A549 (cell line): ENCODE data around the gene GABPB1. TPM values are rescaled to one million over a fixed set of nuclear protein-coding genes. Genes with fewer than 3 reads are reported as not detected.

ENCODE experiments used
- ATAC-seq, 2 experiments: fragments of 200-7000 bp in 1 of 2; fragments of >200 bp in 1 of 2; cut with Nextera tagmentation in 1 of 2; cut with Tn5 transposase in 1 of 2; 3 replicates each; pipeline versions ENCODE4 v1.8.0 to v1.9.1; 2018 to 2020; ENCODE audit warnings: mild to moderate bottlenecking in 1 of 2, moderate library complexity in 1 of 2
- CTCF ChIA-PET: fragments of 300-600 bp; sonication (Branson Sonifier 250); formaldehyde crosslinking; extraction: SDS; loops from one replicate; lab custom pipeline; 2021; ENCODE audit warnings: antibody characterized with exemption, inconsistent platforms; lab: Yijun Ruan, JAX
- POLR2A ChIA-PET: fragments of 350-600 bp; formaldehyde crosslinking; extraction: SDS; loops from one replicate; lab custom pipeline; 2021; ENCODE audit warnings: antibody characterized with exemption, inconsistent platforms; lab: Yijun Ruan, JAX
- DNase-seq, 2 experiments: peaks; one replicate each; pipeline versions ENCODE4 v3.0.0 to v3.0.0-alpha.2; 2011 to 2016; ENCODE audit warnings: low read depth in 1 of 2, low spot score in 1 of 2
- FAIRE-seq: peaks from 2 replicates; lab custom pipeline; 2011; peaks lifted over from hg19 to GRCh38; lab: Jason Lieb, UNC
- H3K27ac ChIP-seq, 2 experiments: fragments of >200 bp; sonication (Bioruptor Twin); formaldehyde crosslinking; 3 replicates each; pipeline ENCODE4 v1.5.1; 2016 to 2017
- H3K4me1 ChIP-seq: fragments of >200 bp; sonication (Bioruptor Twin); formaldehyde crosslinking; 3 replicates; pipeline ENCODE4 v1.6.1; 2016
- H3K4me2 ChIP-seq: fragments of >200 bp; sonication (Bioruptor Twin); formaldehyde crosslinking; 3 replicates; pipeline ENCODE4 v1.6.1; 2016
- H3K4me3 ChIP-seq: fragments of >200 bp; sonication (Bioruptor Twin); formaldehyde crosslinking; 3 replicates; pipeline ENCODE4 v1.5.1; 2016
- H3K9me3 ChIP-seq: fragments of >200 bp; sonication (Bioruptor Twin); formaldehyde crosslinking; 3 replicates; pipeline ENCODE4 v1.6.1; 2016
- BHLHE40 ChIP-seq: IDR thresholded peaks from 2 replicates; pipeline ENCODE4 v1.6.1; 2012; ENCODE audit warnings: low read depth, low read length, inconsistent platforms
- CEBPB ChIP-seq, 2 experiments: fragments of >200 bp in 1 of 2; sonication (Bioruptor Twin) in 1 of 2; formaldehyde crosslinking in 1 of 2; IDR thresholded peaks; 2 replicates each; pipeline ENCODE4 v1.6.1; 2012 to 2016
- CHD4 ChIP-seq: fragments of 200-600 bp; sonication (generic); IDR thresholded peaks from 2 replicates; pipeline ENCODE4 v1.6.1; 2016; ENCODE audit warnings: antibody characterized with exemption, mild to moderate bottlenecking, borderline replicate concordance
- E2F6 ChIP-seq: IDR thresholded peaks from 2 replicates; pipeline ENCODE4 v1.6.1; 2012; ENCODE audit warnings: low read depth, borderline replicate concordance
- EP300 ChIP-seq, 2 experiments: fragments of >200 bp; sonication (Bioruptor Twin); formaldehyde crosslinking; IDR thresholded peaks; 2 replicates in 1 of 2; 3 replicates in 1 of 2; pipeline ENCODE4 v1.6.1; 2016 to 2017
- FOSB ChIP-seq: fragments of 250-450 bp; sonication (Bioruptor Pico); IDR thresholded peaks from 2 replicates; pipeline ENCODE4 v1.5.0; 2020; ENCODE audit warnings: mild to moderate bottlenecking, moderate library complexity
- FOSL2 ChIP-seq, 2 experiments: fragments of 450-650 bp in 1 of 2; fragments of >200 bp in 1 of 2; sonication (Bioruptor Twin) in 1 of 2; formaldehyde crosslinking; IDR thresholded peaks; 2 replicates each; pipeline versions ENCODE4 v1.5.0 to v1.6.1; 2016 to 2020; ENCODE audit warnings: mild to moderate bottlenecking in 1 of 2, moderate library complexity in 1 of 2
- GATA3 ChIP-seq: IDR thresholded peaks from 2 replicates; pipeline ENCODE4 v1.6.1; 2012; ENCODE audit warnings: borderline replicate concordance
- KDM1A ChIP-seq: fragments of 200-600 bp; sonication (generic); IDR thresholded peaks from 2 replicates; pipeline ENCODE4 v1.6.1; 2016; ENCODE audit warnings: low read depth, mild to moderate bottlenecking
- KDM5A ChIP-seq: fragments of 200-600 bp; sonication (generic); IDR thresholded peaks from 2 replicates; pipeline ENCODE4 v1.6.1; 2016; ENCODE audit warnings: antibody characterized with exemption, mild to moderate bottlenecking
- MAFK ChIP-seq: fragments of 450-650 bp; IDR thresholded peaks from 2 replicates; pipeline ENCODE4 v1.6.1; 2014; ENCODE audit not compliant: partially characterized antibody
- MAX ChIP-seq: IDR thresholded peaks from 2 replicates; pipeline ENCODE4 v1.6.1; 2012
- NPAS2 ChIP-seq: fragments of 250-450 bp; sonication (Bioruptor Pico); IDR thresholded peaks from 2 replicates; pipeline ENCODE4 v1.8.0; 2022; ENCODE audit warnings: mild to moderate bottlenecking, moderate library complexity, borderline replicate concordance
- RARB ChIP-seq: fragments of 250-450 bp; sonication (Bioruptor Pico); IDR thresholded peaks from 2 replicates; pipeline ENCODE4 v1.8.0; 2021; ENCODE audit warnings: mild to moderate bottlenecking, moderate library complexity
- RCOR1 ChIP-seq: fragments of 150-350 bp; IDR thresholded peaks from 2 replicates; pipeline ENCODE4 v1.6.1; 2014; ENCODE audit warnings: antibody characterized with exemption, low read length, low read depth
- USF2 ChIP-seq: fragments of 450-650 bp; IDR thresholded peaks from 2 replicates; pipeline ENCODE4 v1.6.1; 2014; ENCODE audit warnings: antibody characterized with exemption
- ZNF302 ChIP-seq: fragments of 250-450 bp; sonication (Bioruptor Pico); IDR thresholded peaks from 2 replicates; pipeline ENCODE4 v1.9.0; 2021; ENCODE audit warnings: inconsistent platforms, mild to moderate bottlenecking, moderate library complexity
- WGBS: methylation state at CpG from one replicate; pipeline ENCODE4 v1.1.6; 2017; ENCODE audit errors: missing lambda C conversion rate; 5-methylcytosine and 5-hydroxymethylcytosine counted together
- polyA plus RNA-seq, 4 experiments: library from polyadenylated mRNA; depleted of rRNA in 3 of 4; stranded (reverse); fragments of >200 nt; fragmentation: RNase III in 1 of 4; extraction: RNeasy Plus Mini Kit Qiagen cat#74134 plus additional on column Dnase treatment in 1 of 4; gene quantifications; 2 replicates in 3 of 4; 3 replicates in 1 of 4; pipeline ENCODE4 v1.2.3, GENCODE V29; 2011 to 2017

GABPB1 gene
- polyA plus RNA-seq, 2 of the 4 experiments (the other 2 are of a cell fraction), result 23.0 to 53.9 TPM

GRCh38 chr15:50257332-50257731 lies 97.7 kb downstream of the GABPB1 start:
- TF ChIP-seq FOSB (CRISPR knock-in tag) (no peak), E2F6 (no peak), FOSL2 (IDR thresholded peaks at IDR 0.05) (no peak), FOSL2 (CRISPR knock-in tag; IDR thresholded peaks at IDR 0.05) (no peak)
- Histone ChIP-seq H3K4me3 (no peak overlapping the region), H3K27ac (peak overlapping the region; percentile 22 to 44; a peak in 4 of 6 replicates), H3K4me1 (peaks cover 35% of the 10 kb centered on the region), H3K4me2 (peak overlapping the region; percentile 52; the same call in 2 of the 3 replicates), H3K9me3 (no peaks in the 10 kb centered on the region)
- ATAC-seq (no peak), DNase-seq (no peak), FAIRE-seq (no peak)
- WGBS, result 80% methylated on average over 8 of the region's 8 CpGs
- ChIA-PET CTCF (interaction anchor here (0.6 to 2.1 kb wide), 6 partner anchors 9 to 1895 kb away, joined by 3 to 10 read pairs (median 4); no protein-coding TSS in a partner anchor), POLR2A (no interaction called here)

GRCh38 chr15:50256188-50257041 lies 98.6 kb downstream of the GABPB1 start:
- TF ChIP-seq MAX (peak; percentile 68), CEBPB (IDR thresholded peaks at IDR 0.05) (0 out of 4 replicates have a peak, but pooled peaks of 1 of the 2 experiments have one; percentile 2), EP300 (IDR thresholded peaks at IDR 0.05) (peak in 1 of 2 experiments; percentile 28; a peak in 1 of 5 replicates), FOSL2 (IDR thresholded peaks at IDR 0.05) (peak; percentile 30; the same call in 1 of the 2 replicates), FOSL2 (CRISPR knock-in tag; IDR thresholded peaks at IDR 0.05) (peak; percentile 86), NPAS2 (no peak), USF2 (no peak), GATA3 (peak; percentile 73; the same call in 1 of the 2 replicates), MAFK (peak; percentile 80)
- Histone ChIP-seq H3K9me3 (no peaks in the 10 kb centered on the region), H3K4me1 (peaks cover 35% of the 10 kb centered on the region), H3K4me3 (no peak overlapping the region), H3K27ac (peak overlapping the region; percentile 44 to 67; a peak in 4 of 6 replicates), H3K4me2 (peak overlapping the region; percentile 52)
- WGBS, result 42% methylated on average over 5 of the region's 5 CpGs
- ChIA-PET POLR2A (no interaction called here), CTCF (interaction anchor here (0.9 to 2.1 kb wide), 5 partner anchors 12 to 111 kb away, joined by 3 to 10 read pairs (median 4); no protein-coding TSS in a partner anchor)
- FAIRE-seq (no peak), ATAC-seq (peak in 1 of 2 experiments; percentile 85; a peak in 3 of 6 replicates), DNase-seq (peak in 1 of 2 experiments; percentile 84)

GRCh38 chr15:50252556-50252955 lies 102.4 kb downstream of the GABPB1 start:
- no peaks in the 10 kb centered on the region for H3K9me3 ChIP-seq
- no peak overlapping the region for H3K4me3 ChIP-seq
- H3K27ac ChIP-seq, result no peak overlapping the region
- no peak for DNase-seq
- POLR2A ChIA-PET, result no interaction called here
- no peak overlapping the region for H3K4me2 ChIP-seq
- peaks cover 24% of the 10 kb centered on the region for H3K4me1 ChIP-seq
- CTCF ChIA-PET, result interaction anchor here (1.3 to 2.2 kb wide), 2 partner anchors 12 to 16 kb away, joined by 3 to 13 read pairs; no protein-coding TSS in a partner anchor
- no peak for TF ChIP-seq RCOR1
- no peak for TF ChIP-seq KDM1A
- TF ChIP-seq BHLHE40, result no peak
- TF ChIP-seq MAX, result no peak
- TF ChIP-seq KDM5A, result no peak
- no peak for TF ChIP-seq RARB (CRISPR knock-in tag)
- no peak for TF ChIP-seq E2F6
- TF ChIP-seq CHD4, result no peak
- no peak for TF ChIP-seq ZNF302 (CRISPR knock-in tag)
- TF ChIP-seq, all 56 proteins: peak for 0
- ATAC-seq (no peak), FAIRE-seq (no peak)
- 91% methylated on average over 11 of the region's 11 CpGs for WGBS
